SKM-1 (cell line): ENCODE data around the gene KCNJ15.

ENCODE experiments used
- DNase-seq: peaks from one replicate; lab custom pipeline; 2025; ENCODE audit not compliant: unreplicated experiment; lab: John Stamatoyannopoulos, UW

Gene KCNJ15

GRCh38 chr21:38297194-38297631 lies 40.4 kb downstream of the KCNJ15 start:
- DNase-seq = no peak

DNA sequence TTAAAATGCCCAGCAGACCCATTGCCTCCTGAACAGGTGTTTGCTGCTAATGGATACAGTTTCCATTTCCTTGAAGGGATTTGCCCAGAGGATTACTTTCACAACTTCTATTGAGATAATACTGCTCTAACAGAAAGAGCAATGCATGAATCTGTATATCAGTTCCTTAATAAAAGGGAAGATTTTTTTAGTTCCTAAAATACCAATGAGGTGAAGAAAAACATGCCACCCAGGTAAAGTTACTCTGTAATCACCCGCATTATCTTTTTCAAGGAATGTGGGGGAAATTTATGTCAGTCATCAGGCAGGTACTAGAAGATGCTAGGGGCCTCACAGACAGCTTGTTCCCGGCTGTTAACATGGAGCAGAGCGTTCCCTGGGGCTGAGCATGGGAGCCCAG lies 41.1 kb downstream of the KCNJ15 start:
- DNase-seq = no peak

DNA sequence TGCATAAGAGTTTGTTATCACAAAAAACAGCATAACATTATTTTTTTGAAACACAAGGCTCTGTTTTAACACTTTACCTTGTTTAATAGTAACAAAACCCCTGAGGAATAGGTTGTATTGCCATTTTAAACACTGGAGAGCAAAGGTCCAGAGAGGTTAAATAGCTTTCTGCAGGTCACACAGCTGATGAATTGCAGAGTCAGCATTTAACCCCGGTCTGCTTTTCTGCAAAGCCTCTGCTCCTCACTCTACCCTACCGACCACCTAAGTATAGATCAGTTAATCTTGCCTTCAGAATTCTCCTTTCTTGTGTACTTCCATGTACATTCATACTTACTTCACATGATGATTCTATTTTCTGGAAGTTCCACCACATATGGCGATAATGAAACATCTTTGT lies 42.0 kb downstream of the KCNJ15 start:
- no peak for DNase-seq

- no peak for DNase-seq
Observed at GRCh38 chr21:38299671-38300070, 42.9 kb downstream of the KCNJ15 start.

GRCh38 chr21:38300141-38300578 lies 43.4 kb downstream of the KCNJ15 start:
- DNase-seq = no peak

GRCh38 chr21:38301321-38302214 lies 44.8 kb downstream of the KCNJ15 start:
- DNase-seq = no peak

DNA sequence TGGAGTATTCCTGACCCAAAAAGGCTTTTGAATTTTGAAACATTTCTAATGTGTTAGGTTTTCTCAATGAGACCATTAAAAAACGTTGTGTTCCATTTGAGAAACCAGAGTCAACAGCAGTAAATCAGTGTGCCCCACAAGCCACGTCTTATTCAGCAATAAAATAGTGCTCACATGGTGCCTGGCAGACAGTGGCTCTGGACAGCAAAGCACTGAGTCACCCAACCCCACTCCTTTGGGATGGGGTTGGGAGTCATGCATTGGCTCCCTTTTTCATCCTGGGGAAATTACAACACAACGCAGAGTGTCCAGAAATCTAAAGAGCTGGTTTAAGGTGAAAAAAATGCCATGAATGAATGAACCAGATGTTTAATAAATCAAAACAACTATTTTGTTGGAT lies 46.5 kb downstream of the KCNJ15 start:
- no peak for DNase-seq

- DNase-seq = no peak
Observed at GRCh38 chr21:38306433-38307141, 49.8 kb downstream of the KCNJ15 start.

DNA sequence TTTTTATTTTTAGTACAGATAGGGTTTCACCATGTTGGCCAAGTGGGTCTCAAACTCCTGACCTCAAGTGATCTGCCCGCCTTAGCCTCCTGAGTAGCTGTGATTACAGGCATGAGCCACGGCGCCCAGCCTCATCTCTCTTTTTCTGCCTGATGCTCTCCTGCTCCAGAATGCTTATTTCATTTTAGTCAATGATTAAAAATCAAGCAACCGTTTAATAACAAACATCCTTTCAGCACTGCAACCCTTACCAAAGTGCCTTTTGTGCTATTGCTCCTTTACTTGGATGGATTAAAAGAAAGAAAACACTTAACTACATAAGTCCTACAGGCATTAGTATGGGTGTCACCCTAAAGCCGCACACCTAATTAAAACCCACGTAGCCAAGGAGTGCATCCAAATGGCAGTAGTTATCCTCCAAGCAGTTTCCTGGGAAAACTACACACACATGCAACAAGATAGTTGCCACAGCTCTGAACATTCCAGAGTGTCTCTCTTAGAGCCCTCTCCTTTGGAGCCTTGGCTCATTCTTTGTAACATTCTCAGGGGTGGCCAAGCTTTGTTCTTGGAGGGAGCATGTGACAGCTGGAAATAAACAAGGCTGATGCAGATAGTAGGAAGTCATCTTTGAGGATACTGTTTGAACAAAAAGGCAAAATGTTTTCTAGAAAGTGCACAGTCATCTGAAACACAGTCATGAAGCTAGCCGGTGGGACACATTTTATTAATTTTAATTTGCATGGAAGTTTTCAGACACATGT lies 51.2 kb downstream of the KCNJ15 start:
- DNase-seq = no peak

- DNase-seq = no peak
Observed at GRCh38 chr21:38308532-38309119, 51.8 kb downstream of the KCNJ15 start.

- DNase-seq = no peak
Observed at GRCh38 chr21:38310646-38311485, 54.1 kb downstream of the KCNJ15 start.

DNA sequence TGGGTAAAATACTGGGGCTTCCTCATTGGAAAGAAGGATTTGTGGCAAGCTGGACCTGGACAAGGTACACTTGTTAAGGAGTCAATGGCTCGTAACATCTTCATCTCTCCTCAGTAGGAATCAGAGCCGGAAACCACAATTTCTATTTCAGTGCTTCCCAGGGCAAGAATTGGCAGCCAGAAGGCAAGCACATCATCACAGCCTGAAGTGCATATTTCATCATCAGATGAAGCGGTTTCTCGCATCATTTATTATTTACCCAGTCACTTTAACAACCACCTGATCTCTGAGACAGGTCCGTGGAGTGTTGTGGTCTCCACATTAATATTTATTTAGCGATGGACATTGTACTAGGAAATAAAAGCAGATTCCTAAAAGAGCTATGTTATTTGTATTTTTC lies 55.0 kb downstream of the KCNJ15 start:
- no peak for DNase-seq

GRCh38 chr21:38312822-38313221 lies 56.0 kb downstream of the KCNJ15 start:
- DNase-seq = no peak

DNA sequence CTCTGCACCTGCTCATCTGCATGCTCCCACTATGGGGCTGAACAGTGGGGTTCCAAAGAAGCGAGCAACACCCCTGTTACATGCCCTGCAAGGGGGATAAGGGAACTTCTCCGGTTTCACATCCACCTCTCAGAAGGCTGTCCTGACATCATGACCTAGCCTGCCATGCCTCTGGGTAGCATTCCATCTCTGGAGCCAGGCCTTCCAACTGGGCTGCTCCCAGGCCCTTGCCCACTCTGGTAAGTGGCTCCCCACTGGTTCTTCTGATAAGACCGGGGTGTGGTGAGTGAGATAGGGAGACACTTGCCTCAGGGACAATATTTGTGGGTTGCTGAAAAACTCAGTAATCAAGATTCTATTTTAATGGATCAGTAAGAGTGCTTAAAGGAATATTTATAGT lies 57.8 kb downstream of the KCNJ15 start:
- DNase-seq = no peak

- no peak for DNase-seq
Observed at GRCh38 chr21:38315122-38315521, 58.3 kb downstream of the KCNJ15 start.

DNA sequence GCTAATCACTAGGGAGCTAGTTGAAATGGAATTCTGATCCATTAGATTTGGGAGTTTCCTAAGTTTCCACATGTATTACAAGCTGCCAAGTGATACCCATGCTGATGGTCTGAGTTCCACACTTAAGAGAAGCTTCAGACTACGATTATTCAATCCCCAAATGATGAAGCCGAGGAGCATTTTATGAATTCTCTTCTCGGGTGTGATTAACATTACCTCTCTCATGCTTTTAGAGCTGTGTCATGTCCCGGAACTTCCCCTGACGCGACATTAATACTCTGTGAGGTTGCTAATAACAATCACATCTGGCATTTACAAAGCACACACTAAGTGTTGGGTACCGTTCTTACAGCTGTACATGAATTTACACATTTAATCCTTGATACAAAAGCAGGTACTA lies 63.0 kb downstream of the KCNJ15 start:
- no peak for DNase-seq

GRCh38 chr21:38321568-38321967 lies 64.8 kb downstream of the KCNJ15 start:
- DNase-seq = no peak

- DNase-seq = no peak
Observed at GRCh38 chr21:38322311-38322950, 65.6 kb downstream of the KCNJ15 start.

- no peak for DNase-seq
Observed at GRCh38 chr21:38323721-38324531, 67.1 kb downstream of the KCNJ15 start.
